ENCODE measurements around the gene MT4. TPM values are rescaled to one million over a fixed set of nuclear protein-coding genes. Genes with fewer than 3 reads are reported as not detected.

Gene MT4
- polyA plus RNA-seq, 1 of the 3 experiments (the other 2 are of a cell fraction): not detected

DNA sequence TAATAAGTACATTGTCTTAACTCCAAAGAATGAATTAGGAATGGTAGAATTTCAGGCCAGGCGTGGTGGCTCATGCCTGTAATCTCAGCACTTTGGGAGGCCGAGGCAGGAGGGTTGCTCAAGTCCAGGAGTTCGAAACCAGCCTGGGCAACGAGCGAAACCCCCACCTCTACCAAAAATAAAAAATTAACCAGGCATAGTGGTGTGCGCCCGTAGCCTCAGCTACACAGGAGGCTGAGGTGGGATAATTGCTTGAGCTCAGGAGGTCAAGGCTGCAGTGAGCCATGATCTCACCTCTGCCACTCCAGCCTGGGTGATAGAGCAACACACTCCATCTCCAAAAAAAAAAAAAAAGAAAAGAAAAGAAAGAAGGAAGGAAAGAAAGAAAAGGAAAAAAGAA lies 26.5 kb upstream of the MT4 start:
- Histone ChIP-seq H3K79me2 (ENCODE audit: insufficient read depth) (no peaks in the 10 kb centered on the region), H3K9me2 (no peaks in the 10 kb centered on the region), H3K9me3 (0 out of 2 replicates have a peak, but pooled peaks cover 3% of the 10 kb centered on the region), H2AFZ (ENCODE audit: low read depth) (no peak overlapping the region), H3K9ac (no peak overlapping the region), H3K4me3 (ENCODE audit: low read depth in 2 of 2, low read length in 1 of 2) (no peak overlapping the region), H3K36me3 (replicated peaks in 1 of 2; ENCODE audit: control insufficient read depth in 1 of 2, insufficient read depth in 2 of 2, low read length in 1 of 2) (no peaks in the 10 kb centered on the region), H3K4me1 (ENCODE audit: control insufficient read depth in 1 of 2, insufficient read depth in 2 of 2, low read depth in 1 of 2, low read length in 1 of 2) (no peaks in the 10 kb centered on the region), H3F3A (replicated peaks; ENCODE audit: insufficient read depth) (no peaks in the 10 kb centered on the region), H3K27ac (ENCODE audit: low read depth in 2 of 2, low read length in 1 of 2) (no peak overlapping the region), H4K20me1 (ENCODE audit: insufficient read depth) (no peaks in the 10 kb centered on the region), H3K4me2 (no peak overlapping the region), H3K27me3 (ENCODE audit: insufficient read depth) (no peaks in the 10 kb centered on the region; the same call in 1 of the 2 replicates)
- TF ChIP-seq, protein P1, sequence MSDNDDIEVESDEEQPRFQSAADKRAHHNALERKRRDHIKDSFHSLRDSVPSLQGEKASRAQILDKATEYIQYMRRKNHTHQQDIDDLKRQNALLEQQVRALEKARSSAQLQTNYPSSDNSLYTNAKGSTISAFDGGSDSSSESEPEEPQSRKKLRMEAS (IDR thresholded peaks at IDR 0.05; ENCODE audit: low read depth): no peak
- TF ChIP-seq FOXJ3 (CRISPR knock-in tag; IDR thresholded peaks at IDR 0.05): no peak
- TF ChIP-seq, protein P2, sequence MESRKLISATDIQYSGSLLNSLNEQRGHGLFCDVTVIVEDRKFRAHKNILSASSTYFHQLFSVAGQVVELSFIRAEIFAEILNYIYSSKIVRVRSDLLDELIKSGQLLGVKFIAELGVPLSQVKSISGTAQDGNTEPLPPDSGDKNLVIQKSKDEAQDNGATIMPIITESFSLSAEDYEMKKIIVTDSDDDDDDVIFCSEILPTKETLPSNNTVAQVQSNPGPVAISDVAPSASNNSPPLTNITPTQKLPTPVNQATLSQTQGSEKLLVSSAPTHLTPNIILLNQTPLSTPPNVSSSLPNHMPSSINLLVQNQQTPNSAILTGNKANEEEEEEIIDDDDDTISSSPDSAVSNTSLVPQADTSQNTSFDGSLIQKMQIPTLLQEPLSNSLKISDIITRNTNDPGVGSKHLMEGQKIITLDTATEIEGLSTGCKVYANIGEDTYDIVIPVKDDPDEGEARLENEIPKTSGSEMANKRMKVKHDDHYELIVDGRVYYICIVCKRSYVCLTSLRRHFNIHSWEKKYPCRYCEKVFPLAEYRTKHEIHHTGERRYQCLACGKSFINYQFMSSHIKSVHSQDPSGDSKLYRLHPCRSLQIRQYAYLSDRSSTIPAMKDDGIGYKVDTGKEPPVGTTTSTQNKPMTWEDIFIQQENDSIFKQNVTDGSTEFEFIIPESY (IDR thresholded peaks at IDR 0.05; ENCODE audit: borderline replicate concordance, low read depth): no peak
- TF ChIP-seq MEF2A (IDR thresholded peaks at IDR 0.05; ENCODE audit: borderline replicate concordance, low read depth): no peak
- TF ChIP-seq, protein P3, sequence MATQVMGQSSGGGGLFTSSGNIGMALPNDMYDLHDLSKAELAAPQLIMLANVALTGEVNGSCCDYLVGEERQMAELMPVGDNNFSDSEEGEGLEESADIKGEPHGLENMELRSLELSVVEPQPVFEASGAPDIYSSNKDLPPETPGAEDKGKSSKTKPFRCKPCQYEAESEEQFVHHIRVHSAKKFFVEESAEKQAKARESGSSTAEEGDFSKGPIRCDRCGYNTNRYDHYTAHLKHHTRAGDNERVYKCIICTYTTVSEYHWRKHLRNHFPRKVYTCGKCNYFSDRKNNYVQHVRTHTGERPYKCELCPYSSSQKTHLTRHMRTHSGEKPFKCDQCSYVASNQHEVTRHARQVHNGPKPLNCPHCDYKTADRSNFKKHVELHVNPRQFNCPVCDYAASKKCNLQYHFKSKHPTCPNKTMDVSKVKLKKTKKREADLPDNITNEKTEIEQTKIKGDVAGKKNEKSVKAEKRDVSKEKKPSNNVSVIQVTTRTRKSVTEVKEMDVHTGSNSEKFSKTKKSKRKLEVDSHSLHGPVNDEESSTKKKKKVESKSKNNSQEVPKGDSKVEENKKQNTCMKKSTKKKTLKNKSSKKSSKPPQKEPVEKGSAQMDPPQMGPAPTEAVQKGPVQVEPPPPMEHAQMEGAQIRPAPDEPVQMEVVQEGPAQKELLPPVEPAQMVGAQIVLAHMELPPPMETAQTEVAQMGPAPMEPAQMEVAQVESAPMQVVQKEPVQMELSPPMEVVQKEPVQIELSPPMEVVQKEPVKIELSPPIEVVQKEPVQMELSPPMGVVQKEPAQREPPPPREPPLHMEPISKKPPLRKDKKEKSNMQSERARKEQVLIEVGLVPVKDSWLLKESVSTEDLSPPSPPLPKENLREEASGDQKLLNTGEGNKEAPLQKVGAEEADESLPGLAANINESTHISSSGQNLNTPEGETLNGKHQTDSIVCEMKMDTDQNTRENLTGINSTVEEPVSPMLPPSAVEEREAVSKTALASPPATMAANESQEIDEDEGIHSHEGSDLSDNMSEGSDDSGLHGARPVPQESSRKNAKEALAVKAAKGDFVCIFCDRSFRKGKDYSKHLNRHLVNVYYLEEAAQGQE (IDR thresholded peaks at IDR 0.05; ENCODE audit: low read depth, low read length): no peak
- DNase-seq: no peak
- WGBS (ENCODE audit: low lambda C conversion rate): 75% methylated on average over 7 of the region's 7 CpGs
- ChIA-PET POLR2A (no interaction called here), CTCF (no interaction called here)

DNA sequence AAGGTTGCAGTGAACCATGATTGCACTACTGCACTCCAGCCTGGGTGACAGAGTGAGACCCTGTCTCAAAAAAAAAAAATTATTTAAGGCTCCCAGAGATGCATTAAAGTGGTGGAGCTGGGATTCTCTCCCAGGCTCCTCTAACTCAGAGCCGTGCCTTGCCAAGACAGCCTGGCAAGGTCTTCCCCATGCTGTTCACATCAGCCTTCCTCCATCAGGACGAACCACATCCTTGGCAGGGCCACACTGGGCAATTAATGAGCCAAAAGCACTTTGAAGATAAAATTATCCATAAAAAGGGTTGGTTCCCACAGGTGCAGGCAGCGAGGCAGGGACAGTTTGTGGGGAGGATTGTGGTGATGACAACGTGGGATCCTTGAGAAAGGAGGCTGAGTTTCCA lies 25.2 kb upstream of the MT4 start:
- no peak overlapping the region for H2AFZ ChIP-seq (ENCODE audit: low read depth)
- CTCF ChIA-PET: interaction anchor here (0.9 kb wide), 1 partner anchor 163 kb away, joined by 3 read pairs; no protein-coding TSS in a partner anchor
- H4K20me1 ChIP-seq (ENCODE audit: insufficient read depth): no peaks in the 10 kb centered on the region
- H3K4me1 ChIP-seq (ENCODE audit: control insufficient read depth in 1 of 2, insufficient read depth in 2 of 2, low read depth in 1 of 2, low read length in 1 of 2): no peaks in the 10 kb centered on the region
- no peaks in the 10 kb centered on the region for H3K79me2 ChIP-seq (ENCODE audit: insufficient read depth)
- H3K4me3 ChIP-seq (ENCODE audit: low read depth in 2 of 2, low read length in 1 of 2): no peak overlapping the region
- H3K36me3 ChIP-seq (replicated peaks in 1 of 2; ENCODE audit: control insufficient read depth in 1 of 2, insufficient read depth in 2 of 2, low read length in 1 of 2): no peaks in the 10 kb centered on the region
- no peak overlapping the region for H3K9ac ChIP-seq
- no peaks in the 10 kb centered on the region; the same call in 1 of the 2 replicates for H3K27me3 ChIP-seq (ENCODE audit: insufficient read depth)
- H3K4me2 ChIP-seq: no peak overlapping the region
- H3K9me3 ChIP-seq: 0 out of 2 replicates have a peak, but pooled peaks cover 3% of the 10 kb centered on the region
- H3K27ac ChIP-seq (ENCODE audit: low read depth in 2 of 2, low read length in 1 of 2): no peak overlapping the region
- POLR2A ChIA-PET: no interaction called here
- H3K9me2 ChIP-seq: no peaks in the 10 kb centered on the region
- no peak for DNase-seq
- no peaks in the 10 kb centered on the region for H3F3A ChIP-seq (replicated peaks; ENCODE audit: insufficient read depth)
- WGBS (ENCODE audit: low lambda C conversion rate): 44% methylated on average over 4 of the region's 4 CpGs
- TF ChIP-seq, protein P2 (IDR thresholded peaks at IDR 0.05; ENCODE audit: borderline replicate concordance, low read depth): no peak
- TF ChIP-seq, protein P1 (IDR thresholded peaks at IDR 0.05; ENCODE audit: low read depth): no peak
- TF ChIP-seq GATA2 (CRISPR knock-in tag; IDR thresholded peaks at IDR 0.05): no peak
- TF ChIP-seq POLR2AphosphoS5 (IDR thresholded peaks at IDR 0.05; ENCODE audit: low read depth, low read length): no peak
- no peak for TF ChIP-seq RFX5 (IDR thresholded peaks at IDR 0.05; ENCODE audit: low read length)
- no peak for TF ChIP-seq TAF1 (IDR thresholded peaks at IDR 0.05; ENCODE audit: borderline replicate concordance, low read depth, low read length)
- TF ChIP-seq JUND (IDR thresholded peaks at IDR 0.05): no peak
- TF ChIP-seq ELF1 (IDR thresholded peaks at IDR 0.05): no peak
- no peak for TF ChIP-seq SMC3 (IDR thresholded peaks at IDR 0.05; ENCODE audit: low read depth, low read length)
- TF ChIP-seq SIN3A (IDR thresholded peaks at IDR 0.05; ENCODE audit: borderline replicate concordance, low read depth, low read length): no peak
- no peak for TF ChIP-seq NFIC (IDR thresholded peaks at IDR 0.05; ENCODE audit: borderline replicate concordance)
- TF ChIP-seq, protein P4, sequence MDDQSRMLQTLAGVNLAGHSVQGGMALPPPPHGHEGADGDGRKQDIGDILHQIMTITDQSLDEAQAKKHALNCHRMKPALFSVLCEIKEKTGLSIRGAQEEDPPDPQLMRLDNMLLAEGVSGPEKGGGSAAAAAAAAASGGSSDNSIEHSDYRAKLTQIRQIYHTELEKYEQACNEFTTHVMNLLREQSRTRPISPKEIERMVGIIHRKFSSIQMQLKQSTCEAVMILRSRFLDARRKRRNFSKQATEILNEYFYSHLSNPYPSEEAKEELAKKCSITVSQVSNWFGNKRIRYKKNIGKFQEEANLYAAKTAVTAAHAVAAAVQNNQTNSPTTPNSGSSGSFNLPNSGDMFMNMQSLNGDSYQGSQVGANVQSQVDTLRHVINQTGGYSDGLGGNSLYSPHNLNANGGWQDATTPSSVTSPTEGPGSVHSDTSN (IDR thresholded peaks at IDR 0.05): no peak
- no peak for TF ChIP-seq RAD21 (IDR thresholded peaks at IDR 0.05; ENCODE audit: low read length)
- TF ChIP-seq CHD2 (IDR thresholded peaks at IDR 0.05; ENCODE audit: low read length, partially characterized antibody): no peak
